GM21381 (cell line): Measurements from ENCODE around the gene GALNT13.

Experiments
- ATAC-seq: cut with Tn5 transposase; IDR thresholded peaks from one replicate; pipeline ENCODE4 v1.9.1; 2021; ENCODE audit warnings: mild to moderate bottlenecking, moderate library complexity; ENCODE audit not compliant: unreplicated experiment

Gene GALNT13

GRCh38 chr2:154394600-154394999 is 522.9 kb downstream of the GALNT13 start:
- no peak for ATAC-seq

GRCh38 chr2:154400563-154401290 is 529.0 kb downstream of the GALNT13 start:
- ATAC-seq, result no peak

DNA sequence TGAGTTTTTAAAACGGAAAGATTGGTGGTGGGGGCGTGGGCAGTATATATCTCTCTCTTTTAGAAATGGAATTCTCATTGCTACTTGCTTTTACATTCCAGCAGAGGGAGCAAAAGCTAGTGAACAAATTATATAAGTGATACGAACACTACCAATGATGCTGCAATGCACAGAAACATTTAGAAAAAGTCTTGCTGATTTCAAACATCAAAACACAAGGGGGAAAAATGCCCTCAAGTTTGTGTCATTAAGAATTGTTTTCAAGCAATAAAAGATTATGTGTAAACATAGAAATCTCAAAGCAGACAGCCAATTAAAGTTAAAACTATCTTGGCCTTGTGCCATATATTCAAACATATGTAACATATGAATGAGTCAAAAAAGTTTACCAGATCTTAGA is 530.5 kb downstream of the GALNT13 start:
- ATAC-seq, result no peak

DNA sequence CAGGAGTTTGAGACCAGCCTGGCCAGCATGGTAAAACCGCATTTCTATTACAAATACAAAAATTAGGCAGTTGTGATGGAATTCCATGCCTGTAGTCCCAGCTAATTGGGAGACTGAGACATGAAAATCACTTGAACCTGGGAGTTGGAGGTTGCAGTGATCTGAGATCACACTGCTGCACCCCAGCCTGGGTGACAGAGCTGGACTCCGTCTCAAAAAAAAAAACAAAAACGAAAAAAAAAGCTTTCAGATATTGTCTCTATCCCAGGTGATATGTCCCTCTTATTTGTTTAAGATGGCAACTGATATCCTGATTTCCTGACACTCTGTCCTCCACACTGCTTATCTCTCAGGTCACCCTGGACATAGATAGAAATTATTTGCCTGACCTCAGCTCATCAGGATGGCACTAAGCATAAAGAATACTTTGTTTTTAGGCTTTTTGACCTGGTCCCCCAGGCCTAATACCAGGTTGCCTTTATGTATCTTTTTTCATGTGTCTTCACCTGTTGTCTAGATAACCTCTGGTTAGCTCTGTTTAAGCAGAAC is 531.6 kb downstream of the GALNT13 start:
- ATAC-seq, result no peak

DNA sequence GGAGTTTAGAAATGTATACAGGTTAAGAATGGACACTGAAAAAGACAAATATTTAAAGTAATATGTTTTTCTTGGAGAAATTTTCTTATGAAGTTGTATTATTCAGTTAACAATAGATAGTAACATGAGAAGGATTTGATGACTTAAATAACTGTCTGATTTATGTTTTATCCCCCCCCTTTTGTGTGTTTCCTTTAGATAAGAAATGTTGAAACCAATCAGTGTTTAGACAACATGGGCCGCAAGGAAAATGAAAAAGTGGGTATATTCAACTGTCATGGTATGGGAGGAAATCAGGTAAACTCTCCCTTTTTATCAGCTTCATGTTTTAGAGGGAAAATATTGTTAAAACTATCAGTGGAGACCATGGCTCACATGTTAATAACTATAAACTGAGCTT is 537.1 kb downstream of the GALNT13 start:
- ATAC-seq, result no peak

DNA sequence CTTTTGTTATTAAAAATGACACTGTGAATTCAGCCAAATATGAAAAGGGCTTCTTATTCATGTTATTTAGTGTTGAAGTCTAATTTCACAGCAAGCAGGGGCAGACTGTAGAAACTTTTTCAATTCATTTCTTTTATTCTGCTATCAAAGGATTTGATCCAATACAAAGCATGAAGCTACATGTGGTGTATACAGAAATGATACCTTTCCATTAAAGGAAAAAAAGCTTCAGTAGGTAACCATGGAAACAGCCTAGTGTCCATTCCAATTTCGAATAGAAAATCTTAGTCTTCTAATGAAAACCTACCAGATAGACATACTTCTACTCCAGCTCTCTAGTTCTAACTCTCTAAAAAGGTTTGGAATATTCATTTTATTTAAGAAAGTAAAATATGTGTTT is 550.5 kb downstream of the GALNT13 start:
- no peak for ATAC-seq

DNA sequence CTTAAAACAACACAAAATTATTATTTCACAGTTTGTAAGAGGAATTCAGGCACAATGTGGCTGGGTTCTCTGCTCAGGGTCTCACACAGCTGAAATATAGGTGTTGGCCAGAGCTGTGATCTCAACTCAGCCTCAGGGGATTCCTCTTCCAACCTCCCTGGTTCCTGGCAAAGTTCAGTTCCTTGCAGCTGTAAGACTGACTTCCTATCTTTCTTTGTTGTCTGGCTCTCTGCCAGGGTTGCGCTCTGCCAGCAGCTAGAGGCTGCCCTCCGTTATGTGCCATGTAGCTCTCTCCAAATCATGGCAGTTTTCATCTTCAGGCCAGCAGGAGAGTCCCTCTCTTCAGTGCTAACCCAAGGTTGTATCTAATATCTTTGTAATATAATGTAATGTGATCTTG is 554.3 kb downstream of the GALNT13 start:
- no peak for ATAC-seq

GRCh38 chr2:154427453-154427852 is 555.7 kb downstream of the GALNT13 start:
- ATAC-seq, result no peak

GRCh38 chr2:154428022-154428421 is 556.3 kb downstream of the GALNT13 start:
- ATAC-seq, result no peak

DNA sequence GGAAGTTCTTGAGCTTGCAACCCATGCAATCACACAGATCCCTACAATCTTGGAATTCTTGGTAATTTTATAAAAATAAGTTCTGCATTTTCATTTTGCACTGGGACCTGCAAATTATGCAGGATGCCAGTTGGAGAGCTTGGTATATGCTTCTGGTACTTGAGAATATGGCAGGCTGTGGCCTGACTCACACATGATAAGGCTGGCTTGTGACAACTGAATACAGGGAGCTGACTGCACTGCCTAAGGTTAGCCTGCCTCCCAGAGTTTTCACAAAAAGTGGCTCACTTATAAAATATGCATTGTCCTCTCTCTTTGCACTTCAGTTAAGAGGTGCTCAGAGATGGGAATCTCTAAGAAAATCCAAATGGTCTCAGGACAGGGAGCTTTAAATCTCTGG is 561.3 kb downstream of the GALNT13 start:
- ATAC-seq, result no peak

- ATAC-seq, result no peak
These were observed 565.4 kb downstream of the GALNT13 start for GRCh38 chr2:154437104-154437503.

DNA sequence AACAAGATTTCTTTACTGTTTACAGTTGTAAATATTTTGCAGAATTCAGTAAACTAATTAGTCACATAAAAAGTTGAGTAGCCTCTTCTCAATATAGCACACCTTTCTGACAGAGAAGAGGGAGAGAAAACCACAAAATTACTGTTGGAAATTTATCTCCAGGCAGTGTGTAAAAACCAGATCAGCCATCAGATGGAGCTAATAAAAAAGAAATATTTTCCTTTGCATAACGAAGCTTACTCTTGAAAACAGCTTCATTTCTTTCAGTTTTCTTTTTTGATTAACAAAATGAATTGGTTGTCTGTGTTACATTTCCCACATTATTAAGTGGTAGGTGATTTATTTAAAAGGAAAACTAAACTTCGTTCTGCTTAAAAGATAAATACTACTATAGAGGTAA is 567.4 kb downstream of the GALNT13 start:
- no peak for ATAC-seq

GRCh38 chr2:154443919-154444318 is 572.2 kb downstream of the GALNT13 start:
- ATAC-seq, result no peak

DNA sequence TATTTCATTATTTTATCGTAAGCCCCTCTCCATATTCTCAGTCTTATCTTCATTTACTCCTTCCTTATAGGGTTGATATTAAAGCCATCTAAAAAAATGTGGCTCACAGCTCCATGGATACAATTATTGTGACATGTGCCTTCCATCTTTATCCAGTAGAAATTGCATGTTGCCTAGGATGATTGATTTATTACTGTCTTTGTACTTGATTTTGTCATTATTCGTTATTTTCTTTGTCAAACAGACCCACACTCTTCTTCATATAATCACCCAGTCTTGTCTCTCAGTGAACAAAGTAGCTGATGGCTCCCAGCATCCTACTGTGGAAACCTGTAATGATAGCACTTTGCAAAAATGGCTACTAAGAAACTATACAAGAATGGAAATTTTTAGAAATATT is 574.6 kb downstream of the GALNT13 start:
- no peak for ATAC-seq

DNA sequence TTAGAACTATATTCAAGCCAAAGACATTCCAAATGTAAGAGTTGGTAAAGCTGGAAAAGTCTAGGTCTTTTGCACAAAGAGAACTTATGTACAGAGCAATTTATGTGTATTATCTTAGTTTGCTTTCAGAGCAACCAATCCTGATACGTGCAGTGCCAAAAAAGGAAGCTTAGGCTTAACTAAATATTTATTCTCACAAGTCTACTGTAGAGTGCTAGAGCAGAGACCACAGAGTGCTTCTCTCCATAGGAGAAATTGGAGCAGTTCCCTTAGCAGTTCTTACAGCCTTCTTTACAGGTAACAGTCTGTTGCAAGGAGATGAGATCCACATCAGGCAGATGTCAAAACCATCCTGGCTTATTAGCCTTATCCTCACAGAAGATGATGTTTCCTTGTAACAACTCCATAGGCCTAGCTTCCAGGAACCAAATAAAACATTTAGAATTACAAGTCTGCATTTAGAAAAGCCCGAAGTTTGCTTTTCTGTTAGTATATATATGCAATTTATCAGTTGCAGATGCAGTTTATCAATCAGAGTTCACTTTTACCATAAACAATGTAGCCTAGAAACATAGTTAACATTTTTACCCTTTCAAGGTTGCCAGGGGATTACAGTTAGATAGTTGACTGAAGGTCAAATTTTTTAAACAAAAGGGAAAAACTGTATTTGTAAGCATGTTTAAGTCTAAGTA is 576.2 kb downstream of the GALNT13 start:
- no peak for ATAC-seq

DNA sequence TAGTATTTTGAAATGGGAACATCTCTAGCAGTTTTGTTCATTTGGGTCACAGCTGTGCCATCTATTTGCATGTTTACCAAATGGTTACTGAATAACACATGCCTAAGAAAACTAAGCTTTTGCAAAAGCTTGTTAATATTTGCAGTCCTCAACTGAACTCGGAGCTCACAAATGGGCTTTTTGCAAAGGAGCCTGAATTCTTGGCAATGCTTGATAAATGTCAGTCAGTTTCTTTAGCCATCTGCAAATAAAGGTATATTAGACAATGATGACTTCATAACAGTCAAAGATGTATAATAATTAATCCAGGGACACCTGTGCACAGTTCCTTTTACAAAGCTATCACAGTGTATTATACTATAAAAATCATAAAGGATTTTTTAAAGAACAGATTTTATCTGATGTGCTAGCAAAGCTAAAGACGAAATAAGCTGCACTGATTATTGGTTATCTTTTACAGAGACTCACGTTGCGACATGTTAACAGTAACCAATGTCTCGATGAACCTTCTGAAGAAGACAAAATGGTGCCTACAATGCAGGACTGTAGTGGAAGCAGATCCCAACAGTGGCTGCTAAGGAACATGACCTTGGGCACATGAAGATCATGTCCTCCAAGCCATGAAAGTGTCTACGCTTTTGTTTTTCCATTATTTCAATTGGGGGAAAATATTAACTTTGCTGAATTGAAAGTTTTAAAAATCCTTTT is 578.4 kb downstream of the GALNT13 start:
- no peak for ATAC-seq

- no peak for ATAC-seq
These were observed 580.7 kb downstream of the GALNT13 start for GRCh38 chr2:154452471-154452870.

GRCh38 chr2:154452906-154453493 is 581.3 kb downstream of the GALNT13 start:
- no peak for ATAC-seq

DNA sequence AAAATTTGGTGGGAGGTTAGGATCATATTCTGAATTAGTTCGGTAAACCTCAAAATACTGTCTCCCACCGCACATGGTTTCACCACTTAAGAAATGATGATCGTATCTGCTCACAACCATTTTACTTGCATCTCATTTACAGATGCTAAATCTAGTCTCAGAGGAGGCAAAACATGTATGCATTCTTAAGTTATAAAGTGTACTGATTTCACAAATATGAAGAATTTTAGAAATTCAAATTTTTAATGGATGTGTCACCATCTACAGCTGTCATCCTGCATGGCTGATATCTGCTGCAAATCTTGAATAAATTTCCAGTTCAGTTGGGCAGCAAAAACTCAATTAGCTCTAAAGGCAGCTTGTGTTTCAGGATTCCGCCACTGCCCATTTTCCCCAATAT is 583.4 kb downstream of the GALNT13 start:
- ATAC-seq, result no peak

GRCh38 chr2:154455866-154456265 is 584.1 kb downstream of the GALNT13 start:
- ATAC-seq, result no peak

GRCh38 chr2:154457286-154457685 is 585.6 kb downstream of the GALNT13 start:
- ATAC-seq, result no peak
